Measurements from ENCODE around the gene MRPL24. TPM values are rescaled to one million over a fixed set of nuclear protein-coding genes. Genes with fewer than 3 reads are reported as not detected.

Gene MRPL24
- total RNA-seq, 1 donor from 2014 or later: 65.8 TPM

DNA sequence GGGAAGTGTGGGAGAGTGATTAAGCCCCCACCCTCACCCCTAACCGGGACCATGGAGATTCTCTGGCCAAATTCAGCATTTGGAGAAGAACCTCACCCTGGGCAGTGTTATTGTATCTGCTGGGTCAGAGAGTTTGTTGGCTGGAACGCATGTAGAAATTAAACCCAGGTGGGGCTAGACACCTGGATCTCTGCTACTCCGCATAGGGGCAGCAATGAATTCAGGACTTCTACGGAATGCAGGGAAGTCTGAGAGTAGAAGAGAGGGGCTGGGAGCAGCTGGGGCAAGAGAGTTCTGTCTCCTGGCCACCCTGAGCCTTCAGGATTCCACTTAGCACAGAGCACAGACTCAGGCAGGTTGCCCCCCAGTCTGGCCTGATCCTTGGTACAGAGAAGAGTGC, 31.9 kb downstream of the MRPL24 start:
- CTCF ChIA-PET: no interaction called here
- Mint-ChIP-seq H3K4me1 (peaks cover 26% of the 10 kb centered on the region), H3K9me3 (no peaks in the 10 kb centered on the region), H3K4me3 (no peak overlapping the region), H3K36me3 (ENCODE audit: low read depth) (no peaks in the 10 kb centered on the region), H3K27me3 (peaks cover 9% of the 10 kb centered on the region), H3K27ac (no peak overlapping the region)
- TF ChIP-seq, protein P1, sequence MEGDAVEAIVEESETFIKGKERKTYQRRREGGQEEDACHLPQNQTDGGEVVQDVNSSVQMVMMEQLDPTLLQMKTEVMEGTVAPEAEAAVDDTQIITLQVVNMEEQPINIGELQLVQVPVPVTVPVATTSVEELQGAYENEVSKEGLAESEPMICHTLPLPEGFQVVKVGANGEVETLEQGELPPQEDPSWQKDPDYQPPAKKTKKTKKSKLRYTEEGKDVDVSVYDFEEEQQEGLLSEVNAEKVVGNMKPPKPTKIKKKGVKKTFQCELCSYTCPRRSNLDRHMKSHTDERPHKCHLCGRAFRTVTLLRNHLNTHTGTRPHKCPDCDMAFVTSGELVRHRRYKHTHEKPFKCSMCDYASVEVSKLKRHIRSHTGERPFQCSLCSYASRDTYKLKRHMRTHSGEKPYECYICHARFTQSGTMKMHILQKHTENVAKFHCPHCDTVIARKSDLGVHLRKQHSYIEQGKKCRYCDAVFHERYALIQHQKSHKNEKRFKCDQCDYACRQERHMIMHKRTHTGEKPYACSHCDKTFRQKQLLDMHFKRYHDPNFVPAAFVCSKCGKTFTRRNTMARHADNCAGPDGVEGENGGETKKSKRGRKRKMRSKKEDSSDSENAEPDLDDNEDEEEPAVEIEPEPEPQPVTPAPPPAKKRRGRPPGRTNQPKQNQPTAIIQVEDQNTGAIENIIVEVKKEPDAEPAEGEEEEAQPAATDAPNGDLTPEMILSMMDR (IDR thresholded peaks at IDR 0.05): no peak
- ATAC-seq (ENCODE audit: low read depth) (no peak), DNase-seq (no peak)
- intact Hi-C loops (cut with micrococcal nuclease): no loop called here
- POLR2A ChIA-PET: no interaction called here

DNA sequence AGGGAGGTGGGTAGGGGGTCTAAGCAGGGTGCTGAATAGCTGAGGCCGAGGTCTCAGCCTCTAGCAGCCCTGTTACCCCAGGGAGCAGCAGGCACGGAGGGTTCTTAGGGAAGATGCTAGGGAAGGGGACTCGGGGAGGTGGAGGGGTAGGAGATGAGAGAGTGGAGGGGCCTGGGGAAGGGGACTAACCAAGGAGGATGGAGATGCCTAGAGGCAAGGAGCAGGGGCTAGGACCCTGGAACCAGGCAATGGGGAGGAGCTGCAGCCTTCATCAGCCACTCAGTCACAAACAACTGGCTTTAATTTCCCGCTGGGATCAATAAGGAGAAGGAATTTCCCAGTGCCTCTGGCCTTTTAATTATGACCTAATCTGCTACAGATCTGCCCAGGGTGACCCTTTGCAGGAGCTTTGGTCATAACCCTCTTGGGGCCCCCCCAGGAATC, 32.6 kb downstream of the MRPL24 start:
- peaks cover 15% of the 10 kb centered on the region for H3K27me3 Mint-ChIP-seq
- H3K4me3 Mint-ChIP-seq: no peak overlapping the region

DNA sequence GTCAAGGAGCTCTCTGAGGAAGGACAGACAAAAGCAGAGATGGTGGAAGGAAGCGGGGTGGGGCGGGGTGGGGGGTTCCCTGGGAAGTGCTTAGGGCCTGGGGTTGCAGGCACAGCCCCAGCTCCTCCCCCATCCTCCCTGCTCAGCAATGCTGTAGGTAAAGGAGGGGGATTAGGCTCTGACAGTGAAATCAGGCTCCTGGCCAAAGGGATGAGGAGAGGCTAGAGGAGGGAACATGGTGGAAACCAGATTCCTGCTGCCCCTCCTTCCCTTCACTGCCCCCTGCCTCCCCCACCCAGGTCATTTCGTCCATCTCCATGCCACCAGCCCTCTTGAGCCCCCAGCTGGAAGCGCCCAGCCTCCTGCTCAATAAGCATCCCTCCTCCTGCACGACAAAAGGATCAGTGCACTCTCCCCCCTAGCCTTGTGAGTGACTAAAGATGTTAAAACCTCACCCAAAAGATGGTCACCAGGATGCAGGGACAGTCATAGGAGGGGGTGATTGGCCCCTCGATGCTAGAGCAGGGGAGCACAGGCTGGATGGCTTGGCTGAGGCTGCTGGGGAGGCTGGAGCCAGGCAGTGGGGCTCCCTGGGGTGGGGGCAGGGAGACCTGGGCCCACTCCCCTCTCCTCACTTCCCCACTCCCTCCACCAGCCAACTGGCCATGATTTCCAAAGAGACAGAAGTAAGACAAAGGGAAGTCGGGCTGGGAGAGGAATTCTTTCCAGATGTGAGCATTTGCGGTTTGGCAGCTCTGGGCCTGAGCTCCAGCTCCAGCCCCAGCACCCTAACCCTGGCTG, 33.3 kb downstream of the MRPL24 start:
- H3K4me3 Mint-ChIP-seq: no peak overlapping the region
- no peaks in the 10 kb centered on the region for H3K36me3 Mint-ChIP-seq (ENCODE audit: low read depth)
- ATAC-seq (ENCODE audit: low read depth) (no peak), DNase-seq (no peak)
- CTCF ChIA-PET: interaction anchor here (0.8 to 2.8 kb wide), 4 partner anchors 18 to 324 kb away, joined by 3 to 36 read pairs (median 3); no protein-coding TSS in a partner anchor
- POLR2A ChIA-PET: interaction anchor here (0.5 to 2.4 kb wide), 10 partner anchors 16 to 966 kb away, joined by 3 to 15 read pairs (median 4); partner anchors contain the start of genes ISG20L2, METTL25B and MRPL24
- peaks cover 28% of the 10 kb centered on the region for H3K4me1 Mint-ChIP-seq
- intact Hi-C loops (cut with micrococcal nuclease): no loop called here
- H3K9me3 Mint-ChIP-seq: no peaks in the 10 kb centered on the region
- no peak overlapping the region for H3K27ac Mint-ChIP-seq
- TF ChIP-seq, protein P1 (IDR thresholded peaks at IDR 0.05): no peak
- peaks cover 18% of the 10 kb centered on the region for H3K27me3 Mint-ChIP-seq

More for the DNA sequence above, 32.6 kb downstream of the MRPL24 start:
- Mint-ChIP-seq H3K36me3 (ENCODE audit: low read depth) (no peaks in the 10 kb centered on the region), H3K27ac (no peak overlapping the region), H3K4me1 (peaks cover 28% of the 10 kb centered on the region), H3K9me3 (no peaks in the 10 kb centered on the region)
- ChIA-PET CTCF (interaction anchor here (0.8 to 1.3 kb wide), 2 partner anchors 17 to 81 kb away, joined by 3 read pairs; no protein-coding TSS in a partner anchor), POLR2A (no interaction called here)
- TF ChIP-seq, protein P1 (IDR thresholded peaks at IDR 0.05): no peak
- DNase-seq (no peak), ATAC-seq (ENCODE audit: low read depth) (no peak)
- intact Hi-C loops (cut with micrococcal nuclease): no loop called here

DNA sequence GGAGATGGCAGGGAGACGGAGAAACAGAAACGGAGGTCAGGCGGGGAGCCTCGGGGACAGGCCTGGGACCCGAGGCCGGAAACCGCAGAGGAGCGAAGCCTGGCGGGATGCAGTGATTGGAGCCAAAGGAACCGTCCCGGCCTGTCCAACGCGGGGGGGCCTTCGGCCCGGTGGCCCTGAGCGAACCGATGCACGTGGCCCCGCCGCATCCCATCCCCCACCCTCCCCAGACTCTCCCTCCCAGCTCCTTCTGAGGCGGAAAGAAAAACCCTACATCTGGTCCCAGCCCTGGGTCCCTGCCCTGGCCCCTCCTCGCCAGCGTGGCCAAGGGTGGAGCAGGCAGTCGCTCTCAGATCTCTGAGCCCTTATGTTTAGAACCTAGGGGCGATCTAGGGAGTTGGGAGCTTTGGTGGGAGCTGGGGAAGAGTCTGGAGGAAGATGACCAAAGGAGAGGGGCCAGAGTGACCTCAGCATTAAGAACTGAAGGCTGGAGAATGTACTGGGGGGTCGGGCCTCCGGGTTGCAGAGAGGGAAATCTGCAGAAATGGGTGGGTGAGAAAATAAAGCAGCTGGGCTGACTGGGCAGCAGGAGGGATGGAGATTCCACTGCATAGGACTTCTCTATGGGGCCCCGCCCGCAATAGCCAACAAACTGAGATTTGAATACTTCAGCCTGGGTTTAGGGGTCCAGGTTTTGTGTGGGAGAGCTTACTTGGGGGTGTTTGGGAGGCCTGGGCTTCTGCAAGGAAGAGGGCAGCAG, 34.1 kb downstream of the MRPL24 start:
- TF ChIP-seq, protein P1 (IDR thresholded peaks at IDR 0.05): no peak
- ChIA-PET CTCF (interaction anchor here (1.0 to 2.8 kb wide), 5 partner anchors 17 to 323 kb away, joined by 3 to 36 read pairs (median 3); no protein-coding TSS in a partner anchor), POLR2A (interaction anchor here (0.5 to 2.4 kb wide), 13 partner anchors 12 to 966 kb away, joined by 3 to 15 read pairs (median 4); partner anchors contain the start of genes HDGF, ISG20L2, METTL25B and MRPL24)
- H3K4me3 Mint-ChIP-seq: peak overlapping the region; percentile 82
- no peaks in the 10 kb centered on the region for H3K36me3 Mint-ChIP-seq (ENCODE audit: low read depth)
- peaks cover 18% of the 10 kb centered on the region for H3K27me3 Mint-ChIP-seq
- H3K4me1 Mint-ChIP-seq: peaks cover 28% of the 10 kb centered on the region
- H3K27ac Mint-ChIP-seq: no peak overlapping the region
- DNase-seq (no peak), ATAC-seq (ENCODE audit: low read depth) (peak; percentile 18)
- H3K9me3 Mint-ChIP-seq: no peaks in the 10 kb centered on the region
- intact Hi-C loops (cut with micrococcal nuclease): loop anchor here (1.0 kb wide), 2 partner anchors 18 to 19 kb away; no protein-coding TSS in a partner anchor

Data from activated B cell treated with CpG ODN at 0.5 μM for 24 hours (primary cell).